ENCODE measurements around the gene MLLT6. TPM values are rescaled to one million over a fixed set of nuclear protein-coding genes. Genes with fewer than 3 reads are reported as not detected.

MLLT6 gene
- total RNA-seq, 1 donor from 2014 or later, result 59.8 TPM

- Mint-ChIP-seq H3K36me3 (ENCODE audit: unreplicated experiment) (no peaks in the 10 kb centered on the region), H3K27ac (ENCODE audit: unreplicated experiment) (no peak overlapping the region), H3K4me1 (ENCODE audit: low read depth, unreplicated experiment) (peaks cover 10% of the 10 kb centered on the region), H3K4me3 (ENCODE audit: unreplicated experiment) (peak overlapping the region; percentile 81), H3K27me3 (ENCODE audit: unreplicated experiment) (peaks cover 36% of the 10 kb centered on the region), H3K9me3 (ENCODE audit: unreplicated experiment) (peaks cover 10% of the 10 kb centered on the region)
- no peak for TF ChIP-seq CTCF (IDR thresholded peaks at IDR 0.05; ENCODE audit: partially characterized antibody, unreplicated experiment)
- DNase-seq, result no peak
These were observed 3.4 kb upstream of the MLLT6 start for GRCh38 chr17:38701504-38702165.

- DNase-seq, result peak; percentile 82
- Mint-ChIP-seq H3K4me3 (ENCODE audit: unreplicated experiment) (peak overlapping the region; percentile 82), H3K27ac (ENCODE audit: unreplicated experiment) (no peak overlapping the region), H3K9me3 (ENCODE audit: unreplicated experiment) (peaks cover 14% of the 10 kb centered on the region), H3K27me3 (ENCODE audit: unreplicated experiment) (peaks cover 33% of the 10 kb centered on the region), H3K36me3 (ENCODE audit: unreplicated experiment) (no peaks in the 10 kb centered on the region), H3K4me1 (ENCODE audit: low read depth, unreplicated experiment) (peaks cover 11% of the 10 kb centered on the region)
- TF ChIP-seq CTCF (IDR thresholded peaks at IDR 0.05; ENCODE audit: partially characterized antibody, unreplicated experiment), result no peak
These were observed 2.7 kb upstream of the MLLT6 start for GRCh38 chr17:38702166-38702915.

- peaks cover 11% of the 10 kb centered on the region for H3K4me1 Mint-ChIP-seq (ENCODE audit: low read depth, unreplicated experiment)
- H3K9me3 Mint-ChIP-seq (ENCODE audit: unreplicated experiment), result peaks cover 16% of the 10 kb centered on the region
- TF ChIP-seq CTCF (IDR thresholded peaks at IDR 0.05; ENCODE audit: partially characterized antibody, unreplicated experiment), result no peak
- peak overlapping the region; percentile 82 for H3K4me3 Mint-ChIP-seq (ENCODE audit: unreplicated experiment)
- peaks cover 33% of the 10 kb centered on the region for H3K27me3 Mint-ChIP-seq (ENCODE audit: unreplicated experiment)
- no peak overlapping the region for H3K27ac Mint-ChIP-seq (ENCODE audit: unreplicated experiment)
- DNase-seq, result no peak
- H3K36me3 Mint-ChIP-seq (ENCODE audit: unreplicated experiment), result no peaks in the 10 kb centered on the region
These were observed 1.9 kb upstream of the MLLT6 start for GRCh38 chr17:38702916-38703741.

- H3K4me3 Mint-ChIP-seq (ENCODE audit: unreplicated experiment), result peak overlapping the region; percentile 86
- H3K36me3 Mint-ChIP-seq (ENCODE audit: unreplicated experiment), result no peaks in the 10 kb centered on the region
- H3K27me3 Mint-ChIP-seq (ENCODE audit: unreplicated experiment), result peaks cover 30% of the 10 kb centered on the region
- DNase-seq, result peak; percentile 49
- H3K27ac Mint-ChIP-seq (ENCODE audit: unreplicated experiment), result no peak overlapping the region
- peaks cover 16% of the 10 kb centered on the region for H3K9me3 Mint-ChIP-seq (ENCODE audit: unreplicated experiment)
- peaks cover 11% of the 10 kb centered on the region for H3K4me1 Mint-ChIP-seq (ENCODE audit: low read depth, unreplicated experiment)
- no peak for TF ChIP-seq CTCF (IDR thresholded peaks at IDR 0.05; ENCODE audit: partially characterized antibody, unreplicated experiment)
These were observed 1.1 kb upstream of the MLLT6 start for GRCh38 chr17:38703742-38704605.

Measured in glutamatergic neuron (in vitro differentiated cells).